IPS DF 19.7 (cell line): Measurements from ENCODE around the gene ANGPTL7.
"Not testable (repeated sequence)": the region's sequence is repeated elsewhere in the genome, so short reads cannot be mapped to it uniquely, and the experiment has no call there.

Experiments used
- DNase-seq: peaks from one replicate; pipeline ENCODE4 v3.0.0-alpha.2; 2013; ENCODE audit warnings: low read depth, low spot score

The ANGPTL7 gene

DNA sequence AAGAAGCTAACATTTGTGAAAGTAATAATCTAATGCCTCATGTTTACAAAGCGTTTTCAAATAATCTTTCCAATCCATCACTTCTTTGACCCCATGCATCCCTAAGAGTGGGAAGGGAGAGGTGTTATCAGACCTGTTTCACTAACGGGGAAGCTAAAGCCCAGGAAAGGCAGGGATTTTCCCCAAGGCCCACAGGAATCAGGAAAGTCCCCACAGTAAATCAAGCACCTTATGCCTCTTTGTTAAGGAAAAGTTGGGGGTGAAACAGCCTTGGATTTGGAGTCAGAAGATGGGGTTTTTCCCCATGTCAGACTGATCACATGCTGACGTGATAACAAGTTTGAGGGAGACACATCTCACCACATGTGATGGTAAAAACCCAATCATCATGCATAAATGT, 20.0 kb upstream of the ANGPTL7 start:
- no peak for DNase-seq

DNA sequence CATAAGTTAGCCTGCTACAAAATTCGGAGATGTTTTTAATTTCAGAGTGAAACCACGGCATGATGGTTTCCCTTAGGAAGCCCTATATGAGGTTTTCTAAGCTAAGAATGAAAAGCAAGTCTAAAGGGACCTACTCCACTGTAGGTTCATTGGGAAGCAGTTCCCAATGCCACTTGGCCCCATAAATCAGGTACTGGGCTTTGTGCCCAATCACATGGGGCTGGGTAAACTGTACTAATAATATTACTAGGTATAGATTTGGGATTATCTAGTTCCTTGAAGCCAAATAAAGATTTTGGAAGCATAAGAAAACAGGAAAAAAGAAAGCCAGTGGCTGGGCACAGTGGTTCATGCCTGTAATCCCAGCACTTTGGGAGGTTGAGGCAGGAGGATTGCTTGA, 19.1 kb upstream of the ANGPTL7 start:
- DNase-seq, result no peak

DNA sequence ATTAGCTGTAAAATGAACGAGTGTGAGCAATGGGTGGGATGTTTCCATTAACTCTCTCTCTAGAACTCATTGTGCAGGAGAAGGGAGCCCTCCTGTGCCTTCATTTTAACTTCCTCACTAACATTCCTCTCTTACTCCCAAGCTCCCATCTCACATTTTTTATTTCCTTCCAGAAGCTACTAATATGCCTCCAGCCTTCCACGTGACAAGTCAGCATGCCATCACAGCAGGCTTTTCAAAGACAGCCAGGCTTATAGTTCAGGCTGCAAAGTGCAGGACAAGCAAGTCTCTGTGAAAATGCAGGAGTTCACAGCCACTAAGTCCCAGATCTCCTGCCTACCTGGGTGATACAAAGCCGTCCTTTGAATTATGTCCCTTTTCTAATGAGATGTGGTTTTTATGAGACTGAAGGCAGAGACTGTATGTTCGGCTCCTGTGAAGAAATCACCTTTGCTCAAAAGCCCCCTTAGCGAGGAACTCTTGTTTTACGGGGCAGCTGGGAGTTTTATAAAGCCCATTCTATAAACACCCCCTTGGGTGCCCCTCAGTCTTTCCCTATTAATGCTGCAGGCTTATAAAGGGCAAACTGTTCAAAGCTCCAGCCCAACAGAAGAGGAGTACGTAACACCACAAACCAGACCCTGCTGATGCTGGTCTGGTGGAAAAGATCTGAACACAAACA, 14.8 kb upstream of the ANGPTL7 start:
- no peak for DNase-seq

DNA sequence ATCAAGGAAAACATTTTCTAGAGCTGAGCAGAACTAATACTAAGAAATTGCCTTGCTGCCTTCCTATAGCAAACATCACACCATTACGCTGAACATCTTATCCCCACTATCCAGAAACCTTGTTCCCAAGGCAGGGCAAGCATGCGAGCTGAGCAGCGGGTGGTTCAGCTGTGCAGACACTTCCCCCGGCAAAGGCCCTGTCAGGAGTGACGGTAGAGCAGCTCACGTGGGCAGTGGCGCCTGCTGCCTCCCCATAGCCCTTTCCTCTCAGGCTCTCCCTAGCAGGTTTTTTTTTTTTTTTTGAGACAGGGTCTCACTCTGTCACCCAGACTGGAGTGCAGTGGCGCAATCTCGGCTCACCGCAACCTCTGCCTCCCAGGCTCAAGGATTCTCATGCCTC, 13.7 kb upstream of the ANGPTL7 start:
- DNase-seq, result no peak

GRCh38 chr1:11176081-11176706, 13.0 kb upstream of the ANGPTL7 start:
- DNase-seq, result no peak

- DNase-seq, result no peak
Measured at GRCh38 chr1:11178021-11179015, 10.8 kb upstream of the ANGPTL7 start.

DNA sequence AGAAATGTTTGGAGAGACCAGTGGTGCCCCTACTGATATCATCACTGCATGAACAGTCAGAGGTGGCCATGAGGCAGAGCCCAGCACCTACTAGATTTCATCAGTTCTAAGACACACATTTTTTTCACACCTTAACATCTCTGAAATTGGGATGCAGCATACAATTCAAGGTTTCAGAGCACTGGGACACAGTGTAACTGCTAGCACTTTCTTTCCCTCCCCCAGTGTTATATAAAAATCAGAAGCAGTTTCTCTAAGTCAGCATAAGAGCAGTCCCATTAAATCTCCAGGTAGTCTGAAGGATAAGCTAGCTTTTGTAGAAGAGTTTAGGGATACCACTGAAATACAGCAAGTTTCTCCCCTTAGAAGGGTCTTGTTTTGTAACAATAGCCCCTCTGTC, 10.0 kb upstream of the ANGPTL7 start:
- DNase-seq, result no peak

- DNase-seq, result not testable (repeated sequence)
Measured at GRCh38 chr1:11179749-11180148, 9.4 kb upstream of the ANGPTL7 start.

DNA sequence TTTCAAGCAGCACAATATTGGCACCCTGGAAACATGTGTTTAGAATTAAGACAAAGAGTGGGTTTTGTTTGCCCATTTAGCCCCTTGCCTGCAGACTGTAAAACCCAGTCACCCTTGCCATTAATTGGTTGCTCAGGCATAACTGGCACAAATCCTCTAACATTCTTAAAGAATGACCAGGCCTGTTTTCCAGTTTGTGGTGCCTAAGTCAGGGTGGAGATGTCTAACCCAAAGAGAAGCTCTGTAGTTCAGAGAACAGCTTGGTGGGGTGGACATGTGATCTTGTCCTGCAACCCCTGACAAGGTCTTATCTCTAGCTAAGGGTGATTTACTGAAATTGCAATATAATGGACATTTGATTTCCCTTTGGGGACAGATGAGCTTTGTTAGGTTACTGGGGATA, 8.8 kb upstream of the ANGPTL7 start:
- no peak for DNase-seq

DNA sequence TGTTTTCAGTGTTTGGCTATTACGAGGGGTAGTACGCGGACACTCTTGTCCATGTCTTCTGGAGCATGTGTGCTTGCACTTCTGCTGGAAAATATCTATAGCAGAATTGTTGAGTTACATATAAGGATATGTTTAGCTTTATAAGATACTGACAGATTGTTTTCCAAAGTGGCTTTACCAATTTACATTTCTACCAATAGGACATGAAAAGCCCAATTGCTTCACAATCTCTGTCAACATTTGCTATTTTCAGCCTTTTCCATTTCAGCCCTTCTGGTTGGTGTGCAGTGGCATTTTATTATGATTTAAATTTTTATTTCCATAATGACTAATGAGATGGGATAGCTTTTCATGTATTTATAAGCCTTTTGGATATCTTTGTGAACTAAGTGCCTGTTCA, 6.3 kb upstream of the ANGPTL7 start:
- no peak for DNase-seq

- no peak for DNase-seq
Measured at GRCh38 chr1:11184973-11185372, 4.2 kb upstream of the ANGPTL7 start.

DNA sequence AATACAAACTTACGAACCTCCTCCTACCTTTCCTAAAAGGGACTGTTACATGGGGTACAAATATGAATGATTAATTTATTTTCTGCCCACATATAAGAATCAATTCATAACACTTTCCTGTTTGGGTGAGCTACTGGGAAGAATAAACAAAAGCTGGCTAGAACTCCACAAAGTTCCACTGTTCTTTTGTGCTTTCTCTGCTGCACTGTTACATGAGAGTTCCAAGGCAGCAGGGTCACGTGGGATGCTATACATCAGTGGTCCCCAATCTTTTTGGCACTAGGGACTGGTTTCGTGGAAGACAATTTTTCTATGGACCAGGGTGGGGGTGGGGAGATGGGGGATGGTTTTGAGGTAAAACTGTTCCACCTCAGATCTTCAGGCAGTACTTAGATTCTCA, 2.2 kb upstream of the ANGPTL7 start:
- no peak for DNase-seq

DNA sequence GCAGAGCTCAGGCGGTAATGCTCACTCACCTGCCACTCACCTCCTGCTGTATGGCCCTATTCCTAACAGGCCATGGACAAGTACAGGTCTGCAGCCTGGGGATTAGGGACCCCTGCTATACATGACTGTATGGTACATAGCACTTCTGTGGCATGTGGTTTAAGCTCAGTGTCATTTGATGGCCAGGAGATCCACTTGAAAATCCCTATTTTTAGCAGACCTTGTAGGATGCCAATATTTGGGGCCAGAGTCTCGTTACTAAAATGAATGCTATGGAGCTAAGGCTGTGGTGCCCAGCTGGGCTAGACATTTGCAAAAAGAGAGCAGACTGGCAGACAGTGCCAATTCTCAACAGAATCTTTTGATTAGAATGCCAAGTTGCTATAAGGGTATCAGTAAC, 1.7 kb upstream of the ANGPTL7 start:
- no peak for DNase-seq

DNA sequence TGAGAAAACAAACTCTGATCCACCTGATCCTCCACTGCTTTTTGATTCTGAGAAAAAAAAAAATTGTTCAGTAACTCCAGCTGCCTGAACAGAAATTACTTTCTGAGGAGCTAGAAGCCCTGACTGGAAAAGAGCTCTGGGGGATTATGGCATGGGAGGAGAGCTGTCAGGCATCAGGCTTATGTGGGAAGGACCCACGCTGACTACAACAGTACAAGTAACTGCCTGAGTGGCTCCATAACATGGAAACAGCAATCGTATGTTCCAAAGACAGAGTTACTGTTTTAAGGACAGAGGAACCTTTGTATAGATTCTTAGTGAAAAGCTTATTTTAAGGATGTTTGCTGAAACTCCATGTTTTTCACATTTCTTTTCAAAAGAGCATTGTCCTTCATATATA, 1.2 kb upstream of the ANGPTL7 start:
- DNase-seq, result no peak

DNA sequence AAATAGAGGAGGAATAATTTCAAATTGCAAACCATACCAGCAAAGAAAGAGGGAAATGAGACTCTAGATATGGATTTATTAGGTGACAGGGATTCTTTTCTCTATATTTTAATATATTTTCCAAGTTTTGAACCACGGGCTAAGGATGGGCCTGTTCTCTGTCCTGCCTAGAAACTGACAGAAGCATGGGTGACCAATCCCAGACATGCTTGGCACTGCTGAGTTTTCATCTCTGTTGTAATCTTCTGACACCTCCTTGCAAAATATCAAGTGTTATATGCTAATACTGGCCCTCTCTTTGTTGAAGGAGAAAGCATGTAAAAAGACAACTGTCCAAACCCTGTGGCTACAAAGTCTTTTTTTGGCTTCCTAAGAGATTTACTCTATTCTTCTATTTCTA, 774 bp upstream of the ANGPTL7 start:
- DNase-seq, result no peak

DNA sequence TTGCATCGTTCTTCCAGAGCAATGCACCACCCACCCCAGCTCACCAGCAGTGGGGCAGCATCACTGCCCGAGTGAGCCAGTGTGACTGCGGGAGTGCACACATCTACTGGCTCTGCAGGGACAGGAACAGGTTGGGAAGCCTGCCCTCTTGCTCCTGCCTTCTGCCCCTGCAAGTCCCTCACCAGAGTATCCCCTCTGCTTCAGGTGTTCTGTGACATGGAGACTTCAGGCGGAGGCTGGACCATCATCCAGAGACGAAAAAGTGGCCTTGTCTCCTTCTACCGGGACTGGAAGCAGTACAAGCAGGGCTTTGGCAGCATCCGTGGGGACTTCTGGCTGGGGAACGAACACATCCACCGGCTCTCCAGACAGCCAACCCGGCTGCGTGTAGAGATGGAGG, 4.2 kb downstream of the ANGPTL7 start:
- no peak for DNase-seq

DNA sequence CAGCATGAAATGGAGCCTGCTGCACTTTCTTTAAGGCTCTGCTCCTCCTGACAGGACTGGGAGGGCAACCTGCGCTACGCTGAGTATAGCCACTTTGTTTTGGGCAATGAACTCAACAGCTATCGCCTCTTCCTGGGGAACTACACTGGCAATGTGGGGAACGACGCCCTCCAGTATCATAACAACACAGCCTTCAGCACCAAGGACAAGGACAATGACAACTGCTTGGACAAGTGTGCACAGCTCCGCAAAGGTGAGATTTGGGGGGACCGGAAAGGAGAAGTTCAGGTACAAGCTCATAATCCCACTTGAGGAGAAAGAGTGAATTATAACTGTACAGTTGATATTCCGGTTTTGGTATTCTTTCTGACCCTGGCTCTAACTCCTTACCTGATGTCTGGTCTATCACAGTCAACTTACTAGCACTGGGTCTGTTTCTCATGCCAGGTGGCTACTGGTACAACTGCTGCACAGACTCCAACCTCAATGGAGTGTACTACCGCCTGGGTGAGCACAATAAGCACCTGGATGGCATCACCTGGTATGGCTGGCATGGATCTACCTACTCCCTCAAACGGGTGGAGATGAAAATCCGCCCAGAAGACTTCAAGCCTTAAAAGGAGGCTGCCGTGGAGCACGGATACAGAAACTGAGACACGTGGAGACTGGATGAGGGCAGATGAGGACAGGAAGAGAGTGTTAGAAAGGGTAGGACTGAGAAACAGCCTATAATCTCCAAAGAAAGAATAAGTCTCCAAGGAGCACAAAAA, 5.4 kb downstream of the ANGPTL7 start:
- no peak for DNase-seq

DNA sequence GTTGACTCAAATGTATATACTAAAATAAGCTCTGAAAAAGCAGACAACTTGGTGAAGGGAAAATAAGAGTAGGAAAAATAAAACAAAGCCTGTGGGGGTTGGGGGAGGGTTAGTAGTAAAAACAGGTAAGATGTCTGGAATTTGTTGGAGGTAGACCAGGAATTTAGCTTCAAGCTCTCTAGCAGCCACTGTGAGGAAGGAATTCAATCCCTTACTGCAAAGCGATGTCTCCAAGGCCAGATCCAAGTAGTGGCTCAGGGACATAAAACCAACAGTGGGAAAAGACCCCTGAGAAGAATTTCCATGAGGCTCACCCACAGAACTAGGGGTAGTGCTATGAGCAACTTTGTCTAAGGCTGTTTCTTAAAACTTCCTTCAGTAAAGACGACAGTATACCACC, 7.8 kb downstream of the ANGPTL7 start:
- DNase-seq, result no peak

- no peak for DNase-seq
Measured at GRCh38 chr1:11197359-11197758, 8.2 kb downstream of the ANGPTL7 start.

DNA sequence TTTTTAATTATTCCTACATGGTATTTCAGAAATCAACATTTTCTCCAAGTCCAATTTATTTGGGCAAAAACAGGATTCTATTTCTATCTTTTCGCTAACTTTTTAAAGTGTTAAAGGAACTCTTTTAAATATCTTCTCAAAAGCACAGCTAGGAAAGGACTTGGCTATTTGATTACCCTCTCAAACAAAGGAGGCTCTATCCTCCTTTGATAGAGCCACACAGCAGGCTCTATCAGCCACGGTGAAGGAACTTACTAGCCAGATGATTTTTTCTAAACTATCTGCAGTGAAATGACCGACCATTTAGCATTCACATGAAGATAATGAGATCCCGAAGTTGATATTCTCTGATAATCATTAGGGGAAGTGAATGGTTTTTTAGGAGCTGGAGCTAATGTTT, 9.1 kb downstream of the ANGPTL7 start:
- no peak for DNase-seq

GRCh38 chr1:11198851-11199594, 9.9 kb downstream of the ANGPTL7 start:
- DNase-seq, result no peak
